GM18858 (cell line): ENCODE data around the gene IMMP2L.

Experiments
- ATAC-seq: cut with Tn5 transposase; IDR thresholded peaks from one replicate; pipeline ENCODE4 v1.9.1; 2021; ENCODE audit not compliant: unreplicated experiment

The IMMP2L gene

GRCh38 chr7:111049971-111050680 lies 512.2 kb downstream of the IMMP2L start:
- no peak for ATAC-seq

GRCh38 chr7:111047595-111047994 lies 514.7 kb downstream of the IMMP2L start:
- no peak for ATAC-seq

GRCh38 chr7:111045449-111045848 lies 516.8 kb downstream of the IMMP2L start:
- ATAC-seq = no peak

- ATAC-seq = peak; percentile 87
Measured at GRCh38 chr7:111043561-111043960, 518.7 kb downstream of the IMMP2L start.

GRCh38 chr7:111042842-111043241 lies 519.5 kb downstream of the IMMP2L start:
- no peak for ATAC-seq

- ATAC-seq = no peak
Measured at GRCh38 chr7:111041577-111041976, 520.7 kb downstream of the IMMP2L start.

- ATAC-seq = no peak
Measured at GRCh38 chr7:111038185-111038584, 524.1 kb downstream of the IMMP2L start.

GRCh38 chr7:111031916-111032315 lies 530.4 kb downstream of the IMMP2L start:
- ATAC-seq = no peak

- ATAC-seq = no peak
Measured at GRCh38 chr7:111030336-111030735, 532.0 kb downstream of the IMMP2L start.

GRCh38 chr7:111029574-111030251 lies 532.6 kb downstream of the IMMP2L start:
- ATAC-seq = peak; percentile 69

GRCh38 chr7:111029141-111029572 lies 533.1 kb downstream of the IMMP2L start:
- ATAC-seq = no peak

GRCh38 chr7:111027396-111027795 lies 534.9 kb downstream of the IMMP2L start:
- ATAC-seq = no peak

- no peak for ATAC-seq
Measured at GRCh38 chr7:111026806-111027205, 535.5 kb downstream of the IMMP2L start.

- ATAC-seq = no peak
Measured at GRCh38 chr7:111026343-111026742, 535.9 kb downstream of the IMMP2L start.

GRCh38 chr7:111025006-111025405 lies 537.3 kb downstream of the IMMP2L start:
- no peak for ATAC-seq

- ATAC-seq = no peak
Measured at GRCh38 chr7:111018960-111019736, 543.1 kb downstream of the IMMP2L start.

GRCh38 chr7:111018447-111018846 lies 543.8 kb downstream of the IMMP2L start:
- ATAC-seq = no peak

GRCh38 chr7:111014079-111014478 lies 548.2 kb downstream of the IMMP2L start:
- no peak for ATAC-seq

- peak; percentile 98 for ATAC-seq
Measured at GRCh38 chr7:111012799-111013675, 549.3 kb downstream of the IMMP2L start.

- ATAC-seq = no peak
Measured at GRCh38 chr7:111012149-111012548, 550.1 kb downstream of the IMMP2L start.

- ATAC-seq = no peak
Measured at GRCh38 chr7:111011520-111011919, 550.8 kb downstream of the IMMP2L start.
